Fibroblast of mammary gland (primary cell): ENCODE results near the gene PPP1R16B.

Source experiments
- DNase-seq: peaks from one replicate; pipeline ENCODE4 v3.0.0-alpha.2; 2010; ENCODE audit warnings: low read depth
- H3K4me3 ChIP-seq: 2 replicates; pipeline ENCODE4 v1.5.1; 2011; ENCODE audit warnings: low read depth, mild to moderate bottlenecking, low read length, moderate library complexity; ENCODE audit not compliant: control insufficient read depth
- TF ChIP-seq, protein P1 (sequence below): conservative IDR thresholded peaks from 2 replicates; pipeline ENCODE4 v1.5.1; 2011; ENCODE audit warnings: low read depth, low read length, inconsistent platforms; ENCODE audit not compliant: control insufficient read depth, insufficient read depth

Gene PPP1R16B

DNA sequence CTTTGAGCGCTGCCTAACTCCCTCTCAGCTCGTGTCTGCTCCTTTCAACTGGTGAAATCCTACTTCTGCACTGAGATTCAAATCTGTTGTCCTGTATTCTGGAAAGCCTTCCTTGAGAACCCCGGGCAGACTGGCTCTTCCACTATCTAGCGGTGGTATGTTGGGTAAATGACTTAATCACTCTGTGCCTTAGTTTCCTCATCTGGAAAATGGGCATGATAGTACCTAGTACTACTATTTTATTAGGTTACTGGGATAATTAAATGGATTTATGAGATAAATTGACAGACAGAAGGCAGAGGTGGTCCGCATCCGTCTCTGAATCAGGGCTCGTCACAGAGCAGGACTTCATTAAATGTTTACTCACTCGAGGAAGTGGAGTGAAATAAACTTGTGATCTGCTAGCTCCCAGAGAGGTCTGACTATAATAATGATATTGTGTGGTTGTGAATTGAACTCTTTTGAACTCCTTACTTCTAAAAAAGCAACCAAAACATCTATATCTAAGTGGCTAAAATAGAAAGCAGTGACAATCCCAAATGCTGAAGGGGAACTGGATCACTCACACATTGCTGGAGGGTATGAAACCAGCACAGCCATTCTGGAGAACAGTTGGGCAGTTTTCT, 26.6 kb downstream of the PPP1R16B start:
- TF ChIP-seq, protein P1, sequence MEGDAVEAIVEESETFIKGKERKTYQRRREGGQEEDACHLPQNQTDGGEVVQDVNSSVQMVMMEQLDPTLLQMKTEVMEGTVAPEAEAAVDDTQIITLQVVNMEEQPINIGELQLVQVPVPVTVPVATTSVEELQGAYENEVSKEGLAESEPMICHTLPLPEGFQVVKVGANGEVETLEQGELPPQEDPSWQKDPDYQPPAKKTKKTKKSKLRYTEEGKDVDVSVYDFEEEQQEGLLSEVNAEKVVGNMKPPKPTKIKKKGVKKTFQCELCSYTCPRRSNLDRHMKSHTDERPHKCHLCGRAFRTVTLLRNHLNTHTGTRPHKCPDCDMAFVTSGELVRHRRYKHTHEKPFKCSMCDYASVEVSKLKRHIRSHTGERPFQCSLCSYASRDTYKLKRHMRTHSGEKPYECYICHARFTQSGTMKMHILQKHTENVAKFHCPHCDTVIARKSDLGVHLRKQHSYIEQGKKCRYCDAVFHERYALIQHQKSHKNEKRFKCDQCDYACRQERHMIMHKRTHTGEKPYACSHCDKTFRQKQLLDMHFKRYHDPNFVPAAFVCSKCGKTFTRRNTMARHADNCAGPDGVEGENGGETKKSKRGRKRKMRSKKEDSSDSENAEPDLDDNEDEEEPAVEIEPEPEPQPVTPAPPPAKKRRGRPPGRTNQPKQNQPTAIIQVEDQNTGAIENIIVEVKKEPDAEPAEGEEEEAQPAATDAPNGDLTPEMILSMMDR: no peak
- DNase-seq: no peak

DNA sequence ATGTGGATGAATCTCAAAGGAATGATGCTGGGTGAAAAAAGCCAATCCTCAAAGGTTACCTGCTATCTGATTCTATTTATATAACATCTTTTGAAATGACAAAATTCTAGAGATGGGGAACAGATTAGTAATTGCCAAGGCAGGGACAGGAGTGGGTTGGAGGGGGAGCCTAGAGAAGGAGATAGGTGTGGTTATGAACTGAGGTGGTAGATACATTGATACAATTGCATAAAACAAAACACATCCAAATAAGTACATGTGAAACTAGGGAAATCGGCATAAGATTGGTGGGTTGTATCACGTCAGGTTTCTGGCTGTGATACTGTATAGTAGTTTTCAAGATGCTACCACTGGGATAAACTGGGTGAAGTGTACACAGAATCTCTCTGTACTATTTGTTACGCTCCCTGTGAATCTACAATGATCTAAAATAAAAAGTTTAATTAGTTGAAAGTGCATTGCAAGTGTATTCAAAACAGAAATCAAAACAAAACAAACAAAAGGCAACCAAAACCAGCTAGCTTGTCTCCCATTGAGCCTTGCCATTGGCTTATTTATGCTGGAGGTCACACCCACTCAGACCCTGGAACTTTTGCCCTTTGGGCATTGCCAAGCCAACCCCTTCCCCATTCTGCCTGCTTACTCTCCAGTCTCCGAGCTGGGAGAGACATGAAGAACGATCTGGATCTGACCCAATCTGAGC, 27.8 kb downstream of the PPP1R16B start:
- no peak for DNase-seq

More for the DNA sequence above, 26.6 kb downstream of the PPP1R16B start:
- no peak overlapping the region for H3K4me3 ChIP-seq

GRCh38 chr20:38833857-38834164, 28.3 kb downstream of the PPP1R16B start:
- TF ChIP-seq, protein P1: no peak
- DNase-seq: no peak
- no peak overlapping the region for H3K4me3 ChIP-seq

More for the DNA sequence above, 27.8 kb downstream of the PPP1R16B start:
- TF ChIP-seq, protein P1: no peak
- no peak overlapping the region for H3K4me3 ChIP-seq

DNA sequence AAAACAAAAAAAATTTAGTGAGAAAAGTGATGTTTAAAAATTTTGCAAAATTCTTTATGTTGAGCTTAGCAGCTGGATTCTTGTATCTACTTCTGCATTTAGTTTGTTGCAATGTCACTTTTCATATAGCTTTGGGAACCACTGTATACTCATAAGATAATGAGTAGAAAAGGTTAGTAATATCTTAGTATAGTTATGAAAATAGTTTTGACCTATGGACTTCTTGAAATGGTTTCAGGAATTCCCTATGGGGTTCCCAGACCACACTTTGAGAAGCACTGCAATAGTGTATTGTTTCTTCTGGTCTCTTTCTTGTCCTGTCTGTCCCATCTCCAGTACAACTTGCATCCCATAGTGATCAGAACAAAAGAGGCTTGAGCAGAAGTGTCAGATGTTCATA, 29.4 kb downstream of the PPP1R16B start:
- DNase-seq: no peak
- TF ChIP-seq, protein P1: no peak

DNA sequence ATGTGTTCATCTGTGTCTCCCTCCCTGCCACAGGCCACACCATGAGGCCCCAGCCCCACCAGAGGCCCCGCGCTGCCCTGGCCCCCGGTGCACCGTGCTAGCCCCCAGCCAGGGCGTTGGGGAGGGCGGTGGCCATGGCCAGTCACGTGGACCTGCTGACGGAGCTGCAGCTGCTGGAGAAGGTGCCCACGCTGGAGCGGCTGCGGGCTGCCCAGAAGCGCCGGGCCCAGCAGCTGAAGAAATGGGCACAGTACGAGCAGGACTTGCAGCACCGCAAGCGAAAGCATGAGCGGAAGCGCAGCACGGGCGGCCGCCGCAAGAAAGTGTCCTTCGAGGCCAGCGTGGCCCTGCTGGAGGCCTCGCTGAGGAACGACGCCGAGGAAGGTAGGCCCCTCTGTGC, 30.3 kb downstream of the PPP1R16B start:
- TF ChIP-seq, protein P1: no peak
- DNase-seq: no peak
- no peak overlapping the region for H3K4me3 ChIP-seq

More for the DNA sequence above, 29.4 kb downstream of the PPP1R16B start:
- H3K4me3 ChIP-seq: no peak overlapping the region

DNA sequence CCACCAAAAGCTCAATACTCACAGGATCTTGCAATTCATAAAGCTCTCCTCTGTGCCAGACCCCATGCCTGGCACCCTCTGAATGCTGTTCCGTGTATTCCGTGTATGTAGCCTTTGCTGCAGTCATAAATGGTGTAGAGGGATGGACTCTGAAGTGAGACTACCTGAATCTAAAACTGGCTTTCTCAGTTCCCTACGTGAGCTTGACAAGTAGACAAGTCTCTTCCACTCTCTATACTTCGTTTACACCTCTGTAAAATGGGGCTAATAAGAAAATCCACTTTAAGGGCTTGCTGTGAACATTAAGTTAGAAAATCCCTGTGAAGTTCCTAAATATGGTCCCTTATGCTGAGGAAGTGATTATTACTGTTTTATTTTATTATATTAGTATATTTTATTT, 31.5 kb downstream of the PPP1R16B start:
- TF ChIP-seq, protein P1: no peak
- no peak for DNase-seq
- no peak overlapping the region for H3K4me3 ChIP-seq
